DND-41 (cell line): Measurements from ENCODE around the gene TMEM231.

Experiments used
- EZH2 ChIP-seq: IDR thresholded peaks from 3 replicates; pipeline ENCODE4 v1.6.1; 2012; ENCODE audit warnings: borderline replicate concordance, low read depth, mild to moderate bottlenecking, moderate library complexity, low read length, inconsistent platforms; ENCODE audit not compliant: severe bottlenecking
- TF ChIP-seq, protein P1 (sequence below): IDR thresholded peaks from 2 replicates; pipeline ENCODE4 v1.5.1; 2012; ENCODE audit warnings: borderline replicate concordance, low read length, moderate library complexity, mild to moderate bottlenecking; ENCODE audit not compliant: poor library complexity, severe bottlenecking; ENCODE audit errors: extremely low read depth

DNA sequence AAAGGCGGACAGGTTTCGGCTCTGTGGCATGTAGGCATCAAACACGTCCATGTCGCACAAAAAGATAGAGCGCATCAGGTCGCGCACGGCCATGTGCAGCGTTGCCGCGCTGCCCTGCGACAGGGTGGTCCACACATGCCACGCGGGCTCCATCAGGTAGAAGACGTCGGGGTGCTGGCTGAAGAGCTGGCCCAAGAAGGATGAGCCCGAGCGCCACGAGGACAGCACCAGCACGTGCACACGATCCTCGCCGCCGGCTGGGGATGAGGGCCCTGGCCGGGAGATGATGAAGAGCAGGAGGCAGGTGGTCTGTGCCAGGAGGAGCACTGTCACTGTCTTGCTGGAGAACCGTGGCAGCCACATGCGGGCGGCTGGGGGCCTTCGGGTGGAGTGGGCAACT lies 26.1 kb downstream of the TMEM231 start:
- TF ChIP-seq, protein P1, sequence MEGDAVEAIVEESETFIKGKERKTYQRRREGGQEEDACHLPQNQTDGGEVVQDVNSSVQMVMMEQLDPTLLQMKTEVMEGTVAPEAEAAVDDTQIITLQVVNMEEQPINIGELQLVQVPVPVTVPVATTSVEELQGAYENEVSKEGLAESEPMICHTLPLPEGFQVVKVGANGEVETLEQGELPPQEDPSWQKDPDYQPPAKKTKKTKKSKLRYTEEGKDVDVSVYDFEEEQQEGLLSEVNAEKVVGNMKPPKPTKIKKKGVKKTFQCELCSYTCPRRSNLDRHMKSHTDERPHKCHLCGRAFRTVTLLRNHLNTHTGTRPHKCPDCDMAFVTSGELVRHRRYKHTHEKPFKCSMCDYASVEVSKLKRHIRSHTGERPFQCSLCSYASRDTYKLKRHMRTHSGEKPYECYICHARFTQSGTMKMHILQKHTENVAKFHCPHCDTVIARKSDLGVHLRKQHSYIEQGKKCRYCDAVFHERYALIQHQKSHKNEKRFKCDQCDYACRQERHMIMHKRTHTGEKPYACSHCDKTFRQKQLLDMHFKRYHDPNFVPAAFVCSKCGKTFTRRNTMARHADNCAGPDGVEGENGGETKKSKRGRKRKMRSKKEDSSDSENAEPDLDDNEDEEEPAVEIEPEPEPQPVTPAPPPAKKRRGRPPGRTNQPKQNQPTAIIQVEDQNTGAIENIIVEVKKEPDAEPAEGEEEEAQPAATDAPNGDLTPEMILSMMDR = no peak
- no peak for TF ChIP-seq EZH2
